AG08396 (cell line): Measurements from ENCODE around the gene TRPC4.
"Not testable (repeated sequence)": the region's sequence is repeated elsewhere in the genome, so short reads cannot be mapped to it uniquely, and the experiment has no call there.

ENCODE experiments used
- DNase-seq: peaks from one replicate; pipeline ENCODE4 v3.0.0; 2012; ENCODE audit warnings: low spot score, mixed read lengths

The TRPC4 gene

DNA sequence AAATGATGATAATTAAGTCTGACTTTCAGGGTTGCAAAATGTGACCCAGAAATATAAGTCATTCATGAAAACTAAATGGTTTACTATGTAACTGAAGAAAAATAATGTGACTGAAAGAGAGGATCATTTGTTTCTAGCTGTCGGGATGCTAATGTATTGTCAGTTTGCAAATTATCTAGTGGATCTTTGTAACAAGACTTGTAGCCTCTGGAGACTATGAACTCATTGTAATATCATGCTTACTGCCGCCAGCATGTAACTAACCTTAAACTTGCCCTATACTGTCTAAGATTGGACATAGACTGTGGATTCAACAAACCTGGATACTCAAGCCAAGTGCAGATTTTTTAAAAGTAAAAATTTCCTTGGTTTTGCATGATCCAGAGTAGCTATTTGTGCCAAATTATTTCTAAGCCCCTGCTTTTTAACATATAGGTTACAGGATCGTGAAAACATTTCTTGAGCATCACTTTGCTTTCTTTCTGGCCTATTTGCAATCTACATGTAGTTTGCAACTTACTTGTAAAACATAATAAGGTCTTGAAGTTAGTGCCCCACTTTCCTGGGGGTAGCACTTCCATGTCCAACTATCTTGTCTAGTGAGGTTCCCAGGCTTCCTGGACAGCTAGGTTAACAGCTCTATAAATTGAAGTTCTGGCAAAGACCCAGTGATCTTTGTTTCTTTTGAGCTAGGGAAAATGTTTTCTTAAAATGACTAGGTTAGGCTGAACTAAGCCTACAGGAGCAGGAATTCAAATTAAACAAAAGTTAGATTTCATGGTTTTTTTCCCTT is 267.7 kb downstream of the TRPC4 start:
- no peak for DNase-seq

DNA sequence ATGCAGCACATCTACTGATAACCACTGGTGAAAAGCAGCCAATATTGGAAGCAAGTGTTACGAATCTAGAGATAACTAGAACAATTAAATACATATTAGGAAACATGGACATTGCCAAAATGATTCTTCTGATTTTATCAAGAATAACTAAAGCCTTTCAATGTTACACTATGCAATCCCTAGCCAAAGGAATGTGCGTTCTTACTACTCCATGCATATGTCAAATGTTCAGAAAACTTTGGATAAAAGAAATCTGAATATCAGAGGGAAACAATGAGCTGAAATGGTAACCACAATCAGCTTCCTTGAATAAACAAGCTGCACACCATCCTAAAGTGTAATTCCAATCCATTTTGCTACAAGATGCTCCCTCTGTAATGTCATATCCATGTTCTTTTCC is 270.1 kb downstream of the TRPC4 start:
- DNase-seq: no peak

DNA sequence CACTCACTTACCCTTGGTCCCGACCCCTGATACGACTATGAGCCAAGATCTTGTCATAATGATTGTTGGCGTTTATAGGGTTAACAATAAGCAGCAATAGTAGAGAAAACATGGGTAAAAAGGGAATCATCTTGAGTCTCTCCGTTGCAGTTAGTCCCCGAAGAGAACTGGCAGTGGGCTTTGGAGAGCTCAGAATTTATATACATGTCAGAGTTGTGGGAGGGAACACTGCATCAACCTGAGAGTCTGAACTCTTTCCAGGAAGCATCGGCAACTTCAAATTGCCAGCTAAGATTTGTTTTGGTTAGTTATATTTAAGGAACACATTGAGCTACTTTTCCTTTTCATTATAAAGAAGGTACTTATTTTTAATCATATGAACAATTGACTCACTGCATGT is 271.0 kb downstream of the TRPC4 start, which contains the start of gene POSTN:
Gene POSTN (minus strand): TSS at position 172 of the 400 bp plus-strand sequence. CDS start 42 bp downstream, at position 130.
- no peak for DNase-seq

DNA sequence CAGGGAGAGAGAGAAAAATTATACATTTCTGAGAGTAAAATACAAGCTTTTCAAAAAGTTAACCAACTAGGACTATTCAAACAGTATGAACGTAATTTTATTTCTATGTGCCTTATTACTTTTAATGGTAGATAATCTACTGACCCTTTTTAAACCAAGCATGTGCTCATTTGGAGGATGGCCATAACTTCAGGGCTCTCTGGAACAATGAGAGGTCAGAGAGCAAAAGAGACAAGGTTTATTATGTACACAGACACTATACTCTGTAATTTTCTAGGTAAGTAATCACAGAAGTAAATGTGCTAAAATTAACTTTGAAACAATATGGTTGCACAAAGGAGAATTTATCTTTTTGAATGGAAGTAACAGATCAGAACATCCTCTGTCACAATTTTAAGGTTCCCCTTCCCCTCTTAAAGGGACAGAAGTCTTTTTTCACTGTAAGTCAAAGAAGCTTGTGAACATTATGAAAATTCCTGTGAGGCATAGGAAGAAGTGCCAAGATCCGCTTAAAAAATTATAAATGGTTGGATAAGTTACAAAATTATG is 272.0 kb downstream of the TRPC4 start:
- DNase-seq: no peak

DNA sequence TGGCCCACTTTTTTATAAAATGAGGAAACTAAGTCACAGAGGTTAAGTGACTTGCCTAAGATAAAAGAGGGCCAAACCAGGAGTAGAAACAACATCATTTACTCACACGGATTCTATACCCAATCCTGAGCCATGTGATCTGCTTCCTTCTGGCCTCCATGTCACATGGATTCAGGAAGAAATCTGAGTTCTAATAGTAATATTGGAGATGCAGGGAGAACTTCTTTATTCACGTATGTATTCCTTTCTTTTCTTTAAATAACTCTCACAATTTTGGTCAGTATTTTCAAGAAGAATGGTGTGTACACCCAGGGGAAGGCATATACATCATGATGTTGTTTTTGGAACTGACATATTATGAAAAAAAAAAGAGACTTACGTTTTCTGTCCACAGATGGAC is 272.8 kb downstream of the TRPC4 start:
- DNase-seq: no peak

DNA sequence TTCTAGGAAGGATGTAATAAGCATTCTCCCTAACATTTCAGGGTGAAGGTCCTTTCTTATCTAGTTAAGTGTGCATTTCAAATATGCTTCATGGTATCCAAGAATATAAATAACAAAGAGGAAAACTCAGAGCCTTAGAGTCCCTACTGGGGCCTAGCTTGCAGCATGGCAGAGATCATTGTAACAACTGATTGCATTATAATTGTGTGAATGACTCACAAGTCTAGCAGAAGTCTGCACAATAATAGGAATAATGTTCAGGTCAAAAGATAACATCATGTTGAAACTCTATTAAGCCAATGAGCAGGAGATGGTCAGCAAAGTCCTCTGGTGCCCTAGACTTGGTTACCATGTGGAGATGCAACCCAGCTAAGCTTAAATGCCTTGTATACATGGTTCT is 274.4 kb downstream of the TRPC4 start:
- DNase-seq: no peak

DNA sequence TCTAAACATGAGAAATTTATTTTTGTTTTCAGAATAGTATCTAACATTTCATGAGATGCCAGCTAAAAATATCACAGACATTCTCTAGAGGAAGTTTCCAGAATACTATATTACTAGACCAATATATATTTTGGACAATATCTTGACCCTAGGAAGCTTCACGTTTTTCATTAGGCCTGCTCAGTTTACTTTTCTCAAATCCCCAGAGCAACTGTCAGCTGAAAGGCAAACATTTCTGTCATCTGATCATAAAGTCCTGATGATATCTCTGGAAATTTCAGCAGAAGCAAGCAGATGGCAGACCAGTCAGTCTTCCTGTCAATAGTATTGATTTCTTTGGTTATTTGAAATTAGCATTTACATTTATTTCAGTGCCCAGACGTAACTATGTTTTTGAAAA is 275.0 kb downstream of the TRPC4 start:
- DNase-seq: no peak

DNA sequence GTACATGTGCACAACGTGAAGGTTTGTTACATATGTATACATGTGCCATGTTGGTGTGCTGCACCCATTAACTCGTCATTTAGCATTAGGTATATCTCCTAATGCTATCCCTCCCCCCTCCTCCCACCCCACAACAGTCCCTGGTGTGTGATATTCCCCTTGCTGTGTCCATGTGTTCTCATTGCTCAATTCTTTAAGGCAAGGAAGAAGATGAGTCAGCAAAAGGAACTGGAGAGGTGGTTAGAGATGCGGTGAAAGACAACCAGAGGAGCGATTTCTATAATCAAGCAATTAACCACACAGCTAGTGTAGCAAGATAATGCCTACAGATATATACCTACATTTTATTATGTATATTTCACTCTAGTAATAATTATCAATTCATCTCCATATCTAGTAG is 280.2 kb downstream of the TRPC4 start:
- not testable (repeated sequence) for DNase-seq

DNA sequence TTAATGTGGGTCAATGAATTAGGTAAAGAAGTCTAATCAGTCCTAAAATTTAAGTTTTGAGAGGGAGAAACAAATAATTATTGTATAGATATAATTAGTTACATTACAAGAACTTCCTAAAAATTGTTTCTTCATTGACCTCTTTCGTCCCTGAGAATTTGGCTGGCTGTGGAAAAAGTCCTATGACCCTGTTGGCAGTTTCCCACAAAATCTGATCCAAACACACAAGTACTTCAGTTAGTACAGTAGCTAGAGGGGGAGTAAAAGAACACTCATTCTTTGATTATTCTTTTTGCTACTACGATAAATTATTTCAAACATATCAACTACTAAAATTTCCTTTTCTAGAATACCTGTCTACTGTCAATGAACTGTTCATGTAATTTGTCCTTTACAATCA is 282.3 kb downstream of the TRPC4 start:
- DNase-seq: no peak
